Right lobe of liver (tissue), 6 donors: ENCODE results near the gene TMEM207. TPM values are rescaled to one million over a fixed set of nuclear protein-coding genes. Genes with fewer than 3 reads are reported as not detected.

Experiments
- ATAC-seq, 4 donors: fragments of 200-7000 bp; cut with Tn5 transposase; one replicate each; pipeline ENCODE4 v1.9.1; 2020; ENCODE audit warnings: mild to moderate bottlenecking in 4 of 4, moderate library complexity in 4 of 4
- DNase-seq, 3 donors: peaks; one replicate each; pipeline ENCODE4 v3.0.0-alpha.2; 2020
- H3K27ac ChIP-seq, 3 donors: fragments of 200-600 bp; one replicate each; pipeline ENCODE4 v1.8.0; 2022
- H3K27me3 ChIP-seq, 2 donors: fragments of 200-600 bp; one replicate each; pipeline ENCODE4 v1.8.0; 2022
- H3K36me3 ChIP-seq, 4 donors: fragments of 200-600 bp; sonication (generic) in 1 of 4; one replicate each; pipeline versions ENCODE4 v1.5.1 to v1.8.0; 2017 to 2022; ENCODE audit warnings: control low read depth in 1 of 4
- H3K4me1 ChIP-seq, 4 donors: fragments of 200-600 bp; sonication (generic) in 1 of 4; one replicate each; pipeline versions ENCODE4 v1.5.1 to v1.8.0; 2017 to 2022; ENCODE audit warnings: control low read depth in 1 of 4
- H3K4me3 ChIP-seq, 3 donors: fragments of 200-600 bp; one replicate each; pipeline ENCODE4 v1.8.0; 2022
- H3K9me3 ChIP-seq, 4 donors: fragments of 200-600 bp; sonication (generic) in 1 of 4; one replicate each; pipeline versions ENCODE4 v1.5.1 to v1.8.0; 2017 to 2022; ENCODE audit warnings: control low read depth in 1 of 4
- CTCF ChIP-seq, 4 donors: fragments of 200-600 bp in 3 of 4; fragments of 450-650 bp in 1 of 4; IDR thresholded peaks; one replicate each; pipeline versions ENCODE4 v1.5.1 to v1.8.0; 2016 to 2022; ENCODE audit warnings: antibody characterized with exemption in 4 of 4, mild to moderate bottlenecking in 2 of 4
- POLR2A ChIP-seq: fragments of 450-650 bp; IDR thresholded peaks from one replicate; pipeline ENCODE4 v1.6.1; 2017; ENCODE audit warnings: antibody characterized with exemption, mild to moderate bottlenecking
- WGBS: methylation state at CpG from one replicate; pipeline ENCODE4 v1.1.6; 2018; ENCODE audit warnings: low coverage, low lambda C conversion rate; ENCODE audit not compliant: insufficient coverage; ENCODE audit errors: missing lambda C conversion rate; 5-methylcytosine and 5-hydroxymethylcytosine counted together
- intact Hi-C, 2 donors: fragments of 100-400 bp; cut with DNase I; formaldehyde crosslinking; loops; one replicate each; pipeline versions ENCODE4 v1.11.2 to v1.14.1; 2022
- total RNA-seq, 6 experiments: library from RNA; depleted of rRNA in 2 of 6; stranded (reverse); fragments of >200 nt in 2 of 6; fragmentation: NEBNext Ultra II Directional in 3 of 6; extraction: Animal tissue kit (Norgen Biotek cat#: 25700) in 3 of 6; gene quantifications; one replicate each; pipeline versions ENCODE4 v1.1.0 to v1.2.4, GENCODE V29; 2016 to 2023
- donor health status: DM: no; HTN: yes; CAD: no.
- donor health status: DM: no; HTN: no; CAD: no.
- donor health status: DM: no; HTN: no; CAD: no.
- donor health status: DM: no; HTN: yes; CAD: no.
- donor health status: DM: no; HTN: yes; CAD: no.

Gene TMEM207
- total RNA-seq, 6 experiments from 2014 or later: not detected

- no peaks in the 10 kb centered on the region for H3K9me3 ChIP-seq
- no peaks in the 10 kb centered on the region for H3K4me1 ChIP-seq
- 68% methylated on average over 4 of the region's 4 CpGs for WGBS
- ATAC-seq (no peak), DNase-seq (no peak)
- H3K4me3 ChIP-seq: no peak overlapping the region
- no peak for TF ChIP-seq CTCF (IDR thresholded peaks at IDR 0.05)
- TF ChIP-seq POLR2A: no peak
- H3K27ac ChIP-seq: no peak overlapping the region
- intact Hi-C loops: no loop called here
- no peaks in the 10 kb centered on the region for H3K36me3 ChIP-seq
- H3K27me3 ChIP-seq: no peaks in the 10 kb centered on the region
These were observed 51.8 kb downstream of the TMEM207 start for GRCh38 chr3:190397889-190398288.

DNA sequence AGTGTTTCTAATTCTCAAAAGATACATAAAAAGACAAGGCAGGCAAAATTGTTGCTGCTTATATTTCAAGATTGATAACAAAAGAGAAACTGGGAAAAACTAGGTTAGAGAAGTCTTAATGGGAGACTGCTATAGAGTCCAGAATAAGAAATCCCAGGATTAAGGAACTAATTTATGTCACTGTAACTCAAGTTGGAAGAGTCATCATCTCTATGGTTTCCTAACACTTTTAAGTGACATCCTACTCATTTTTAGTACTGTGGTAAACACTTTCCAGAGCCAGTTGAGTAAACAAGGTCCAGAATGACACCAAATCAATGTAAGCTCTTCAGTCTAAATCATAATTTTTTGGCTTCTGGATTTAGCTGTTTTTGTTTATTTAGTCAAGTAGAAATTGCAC is 53.7 kb downstream of the TMEM207 start:
- no peak for TF ChIP-seq CTCF (IDR thresholded peaks at IDR 0.05)
- TF ChIP-seq POLR2A: no peak
- Histone ChIP-seq H3K27ac (no peak overlapping the region), H3K4me3 (no peak overlapping the region), H3K27me3 (no peaks in the 10 kb centered on the region), H3K36me3 (no peaks in the 10 kb centered on the region), H3K4me1 (no peaks in the 10 kb centered on the region), H3K9me3 (no peaks in the 10 kb centered on the region)
- intact Hi-C loops: no loop called here
- ATAC-seq (no peak), DNase-seq (no peak)

DNA sequence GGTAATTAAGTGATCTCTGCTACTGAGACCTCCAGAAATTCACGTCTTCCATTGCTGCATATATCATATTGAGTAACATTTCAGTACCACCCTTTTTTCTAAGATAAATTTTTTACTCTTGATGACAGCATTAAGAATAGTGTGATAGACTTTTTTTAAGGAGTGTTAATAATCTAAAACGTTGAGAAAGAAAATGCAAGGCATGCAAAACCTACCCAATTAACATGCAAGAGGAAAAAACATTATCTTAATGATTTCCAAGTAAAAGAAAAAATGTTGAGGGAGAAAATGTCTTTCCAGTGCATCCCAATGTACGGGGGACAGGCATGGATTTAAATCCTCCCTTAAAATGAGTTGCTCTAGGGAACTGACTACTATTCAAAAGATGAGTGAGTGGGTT is 61.0 kb downstream of the TMEM207 start:
- Histone ChIP-seq H3K9me3 (no peaks in the 10 kb centered on the region), H3K4me1 (no peaks in the 10 kb centered on the region), H3K27ac (no peak overlapping the region), H3K27me3 (no peaks in the 10 kb centered on the region), H3K36me3 (no peaks in the 10 kb centered on the region), H3K4me3 (no peak overlapping the region)
- DNase-seq: no peak
- no peak for ATAC-seq
- TF ChIP-seq POLR2A (no peak), CTCF (IDR thresholded peaks at IDR 0.05) (no peak)
- WGBS: 48% methylated on average over 3 of the region's 3 CpGs
- intact Hi-C loops: no loop called here

DNA sequence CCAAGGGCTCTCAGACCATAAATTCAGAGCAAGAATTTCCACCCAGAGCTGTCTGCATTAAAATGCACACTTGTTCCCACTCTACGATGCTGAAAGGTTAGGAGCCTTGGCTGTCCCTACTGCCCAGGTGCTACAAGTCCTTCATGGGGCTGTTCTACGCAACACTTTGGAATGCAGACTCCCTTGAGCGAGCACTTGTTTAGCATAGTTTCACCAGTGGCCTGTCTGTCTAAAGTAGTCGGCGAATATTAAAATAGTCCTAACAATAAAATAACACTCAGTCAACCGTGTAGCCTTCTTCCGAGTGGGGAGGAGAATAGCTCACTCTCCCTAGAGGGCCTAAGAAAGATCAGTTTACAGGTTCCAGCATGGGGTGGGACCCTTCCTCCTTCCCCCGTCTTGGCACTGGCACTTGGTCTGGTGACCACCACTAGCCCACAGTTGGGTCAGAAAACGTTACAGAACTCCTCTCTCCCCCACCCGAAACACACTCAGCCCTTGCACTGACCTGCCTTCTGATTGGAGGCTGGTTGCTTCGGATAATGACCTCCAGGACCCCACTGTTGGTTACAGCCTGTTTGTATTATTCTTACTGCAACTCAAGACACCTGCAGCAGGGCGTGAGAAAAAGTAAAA is 62.0 kb downstream of the TMEM207 start, which contains the start of gene CLDN16:
Gene CLDN16 (plus strand): TSS at position 586 of the 636 bp plus-strand sequence. CDS start 167 bp downstream, outside the sequence.
- Histone ChIP-seq H3K27me3 (no peaks in the 10 kb centered on the region), H3K36me3 (no peaks in the 10 kb centered on the region), H3K4me3 (no peak within 1 kb of the TSS), H3K9me3 (no peaks in the 10 kb centered on the region), H3K27ac (no peak within 1 kb of the TSS), H3K4me1 (no peaks in the 10 kb centered on the region)
- ATAC-seq: no peak
- intact Hi-C loops: no loop called here
- no peak for DNase-seq
- TF ChIP-seq POLR2A (no peak), CTCF (IDR thresholded peaks at IDR 0.05) (no peak)
- 85% methylated on average over 12 of the region's 12 CpGs for WGBS
